HepG2 (cell line): Measurements from ENCODE around the gene RBBP9. TPM values are rescaled to one million over a fixed set of nuclear protein-coding genes. Genes with fewer than 3 reads are reported as not detected.
A peak's percentile ranks its signal among the peaks of the same experiment; 100 is the strongest.

Experiments used
- ARNT ChIP-seq: fragments of 450-650 bp; IDR thresholded peaks from 2 replicates; pipeline ENCODE4 v1.6.1; 2017
- CBX1 ChIP-seq: IDR thresholded peaks from one replicate; pipeline ENCODE4 v1.6.1; 2016; ENCODE audit warnings: antibody characterized with exemption, low read depth
- DNMT1 ChIP-seq: sonication (generic); formaldehyde crosslinking; IDR thresholded peaks from 2 replicates; pipeline ENCODE4 v1.5.1; 2020; ENCODE audit warnings: mild to moderate bottlenecking, missing genetic modification reagents
- FOSL2 ChIP-seq: sonication (generic); formaldehyde crosslinking; IDR thresholded peaks from 2 replicates; pipeline ENCODE4 v1.4.0; 2020; ENCODE audit warnings: missing genetic modification reagents
- HDAC2 ChIP-seq: sonication (generic); formaldehyde crosslinking; IDR thresholded peaks from 2 replicates; pipeline ENCODE4 v1.4.0; 2020; ENCODE audit warnings: missing genetic modification reagents
- HDAC6 ChIP-seq: fragments of 200-600 bp; sonication (generic); IDR thresholded peaks from 2 replicates; pipeline ENCODE4 v1.7.0; 2017; ENCODE audit warnings: mild to moderate bottlenecking, antibody characterized with exemption, low read length, low read depth
- HMG20A ChIP-seq: IDR thresholded peaks from 2 replicates; pipeline ENCODE4 v1.6.1; 2016; ENCODE audit warnings: borderline replicate concordance
- IRF2 ChIP-seq: IDR thresholded peaks from 2 replicates; pipeline ENCODE4 v1.6.1; 2018; ENCODE audit warnings: missing genetic modification reagents, missing compliant biosample characterization
- NBN ChIP-seq: fragments of 450-650 bp; conservative IDR thresholded peaks from 2 replicates; pipeline ENCODE4 v1.6.1; 2017
- NCOA2 ChIP-seq: sonication (generic); formaldehyde crosslinking; IDR thresholded peaks from 2 replicates; pipeline ENCODE4 v1.8.0; 2022; ENCODE audit warnings: inconsistent platforms
- NR2C2 ChIP-seq: sonication (generic); formaldehyde crosslinking; IDR thresholded peaks from 2 replicates; pipeline ENCODE4 v1.4.0; 2020; ENCODE audit warnings: missing genetic modification reagents, mild to moderate bottlenecking, moderate library complexity, borderline replicate concordance
- PAXIP1 ChIP-seq: sonication (generic); formaldehyde crosslinking; conservative IDR thresholded peaks from 2 replicates; pipeline ENCODE4 v1.4.0; 2020; ENCODE audit warnings: mild to moderate bottlenecking, missing genetic modification reagents, moderate library complexity
- RXRB ChIP-seq: IDR thresholded peaks from 2 replicates; pipeline ENCODE4 v1.6.1; 2016; ENCODE audit warnings: borderline replicate concordance, missing genetic modification reagents, missing compliant biosample characterization
- TCF7 ChIP-seq: sonication (generic); IDR thresholded peaks from 2 replicates; pipeline ENCODE4 v1.6.1; 2016; ENCODE audit warnings: antibody characterized with exemption, low read depth
- THAP7 ChIP-seq: sonication (generic); formaldehyde crosslinking; IDR thresholded peaks from 2 replicates; pipeline ENCODE4 v1.8.1; 2023; ENCODE audit warnings: mild to moderate bottlenecking, missing genetic modification reagents
- TRAFD1 ChIP-seq: sonication (generic); formaldehyde crosslinking; IDR thresholded peaks from 2 replicates; pipeline ENCODE4 v1.5.1; 2020; ENCODE audit warnings: missing genetic modification reagents, mild to moderate bottlenecking, borderline replicate concordance
- U2AF2 ChIP-seq: fragments of 200-400 bp; formaldehyde crosslinking; IDR thresholded peaks from 2 replicates; pipeline ENCODE4 v1.6.1; 2017; ENCODE audit warnings: low read depth, mild to moderate bottlenecking, low read length
- ZBTB26 ChIP-seq: IDR thresholded peaks from 2 replicates; pipeline ENCODE4 v1.6.1; 2016; ENCODE audit warnings: missing compliant biosample characterization, missing genetic modification reagents, borderline replicate concordance
- ZFP36L1 ChIP-seq: sonication (generic); formaldehyde crosslinking; IDR thresholded peaks from 2 replicates; pipeline ENCODE4 v1.8.0; 2022; ENCODE audit warnings: mild to moderate bottlenecking, missing genetic modification reagents, moderate library complexity
- ZFY ChIP-seq: sonication (generic); formaldehyde crosslinking; IDR thresholded peaks from 2 replicates; pipeline ENCODE4 v1.4.0; 2020; ENCODE audit warnings: missing genetic modification reagents
- ZNF138 ChIP-seq: sonication (generic); formaldehyde crosslinking; IDR thresholded peaks from 2 replicates; pipeline ENCODE4 v1.5.0; 2020; ENCODE audit warnings: mild to moderate bottlenecking, low read depth, missing genetic modification reagents
- ZNF230 ChIP-seq: sonication (generic); formaldehyde crosslinking; IDR thresholded peaks from 2 replicates; pipeline ENCODE4 v1.4.0; 2020; ENCODE audit warnings: mild to moderate bottlenecking, missing genetic modification reagents
- ZNF446 ChIP-seq: sonication (generic); formaldehyde crosslinking; IDR thresholded peaks from 2 replicates; pipeline ENCODE4 v1.5.0; 2020; ENCODE audit warnings: mild to moderate bottlenecking, missing genetic modification reagents
- ZNF543 ChIP-seq: sonication (generic); formaldehyde crosslinking; IDR thresholded peaks from 2 replicates; pipeline ENCODE4 v1.4.0; 2020; ENCODE audit warnings: mild to moderate bottlenecking, missing genetic modification reagents
- polyA plus RNA-seq, 8 experiments: library from polyadenylated mRNA; depleted of rRNA in 3 of 8; stranded (reverse) in 7 of 8; unstranded in 1 of 8; fragments of >200 nt; fragmentation: Illumina TruSeq in 4 of 8; extraction: Trizol in 4 of 8; gene quantifications; 2 replicates each; pipeline versions ENCODE4 v1.2.1 to v1.2.3, GENCODE V29; 2011 to 2016; ENCODE audit warnings: low read depth in 4 of 8, missing spikeins in 1 of 8, mixed read lengths in 1 of 8; ENCODE audit not compliant: insufficient read depth in 1 of 8
- total RNA-seq, 5 experiments: library from RNA; depleted of rRNA; stranded (reverse); fragments of >200 nt; fragmentation: Illumina TruSeq; extraction: Trizol; gene quantifications; 2 replicates each; pipeline ENCODE4 v1.2.3, GENCODE V29; 2016; ENCODE audit warnings: low read depth in 1 of 5

RBBP9 gene
- total and polyA plus RNA-seq, 2 of the 13 experiments (the other 11 are each of a cell fraction or from before 2014, with no cell fraction given), result 28.0 to 56.3 TPM

- TF ChIP-seq HDAC2 (peak; percentile 85), NR2C2 (CRISPR knock-in tag) (peak; percentile 80; the same call in 1 of the 2 replicates), FOSL2 (peak; percentile 68), NBN (no peak), ZFP36L1 (CRISPR knock-in tag) (peak; percentile 87; the same call in 1 of the 2 replicates), ZNF446 (0 out of 2 replicates have a peak, but pooled peaks have one; percentile 45), CBX1 (peak; percentile 62), ZNF138 (CRISPR knock-in tag) (0 out of 2 replicates have a peak, but pooled peaks have one; percentile 55), DNMT1 (peak; percentile 88), IRF2 (CRISPR knock-in tag) (peak; percentile 96), TCF7 (peak; percentile 45), ZNF543 (CRISPR knock-in tag) (no peak), ZNF230 (CRISPR knock-in tag) (peak; percentile 91), ARNT (no peak), ZFY (CRISPR knock-in tag) (peak; percentile 99), U2AF2 (no peak), HDAC6 (no peak), ZBTB26 (CRISPR knock-in tag) (peak; percentile 88), PAXIP1 (CRISPR knock-in tag) (peak; percentile 52; the same call in 1 of the 2 replicates), TRAFD1 (CRISPR knock-in tag) (0 out of 2 replicates have a peak, but pooled peaks have one; percentile 47), HMG20A (CRISPR knock-in tag) (no peak), THAP7 (CRISPR knock-in tag) (peak; percentile 93; the same call in 1 of the 2 replicates), RXRB (CRISPR knock-in tag) (peak; percentile 54), NCOA2 (CRISPR knock-in tag) (peak; percentile 69)
Observed at GRCh38 chr20:18496740-18497592, at the start of gene RBBP9 (continued).
